H9 (cell line): Measurements from ENCODE around the gene MAGEB6. TPM values are rescaled to one million over a fixed set of nuclear protein-coding genes. Genes with fewer than 3 reads are reported as not detected.

Experiments
- DNase-seq: peaks from one replicate; pipeline ENCODE4 v3.0.0-alpha.2; 2017
- H2AFZ ChIP-seq: one replicate; pipeline ENCODE4 v1.6.1; 2013; ENCODE audit warnings: mild to moderate bottlenecking, low read length, control low read depth, moderate library complexity
- H2AK5ac ChIP-seq: 2 replicates; pipeline ENCODE4 v1.6.1; 2013; ENCODE audit warnings: low read length, control low read depth, mixed read lengths; ENCODE audit not compliant: insufficient read length
- H2BK120ac ChIP-seq: one replicate; pipeline ENCODE4 v1.6.1; 2013; ENCODE audit warnings: low read depth, mild to moderate bottlenecking, low read length, control low read depth, inconsistent platforms; ENCODE audit not compliant: poor library complexity, severe bottlenecking
- H2BK12ac ChIP-seq: 2 replicates; pipeline ENCODE4 v1.6.1; 2013; ENCODE audit warnings: low read length, control low read depth, mixed read lengths, low read depth; ENCODE audit not compliant: insufficient read length
- H2BK15ac ChIP-seq: 2 replicates; pipeline ENCODE4 v1.6.1; 2013; ENCODE audit warnings: low read depth, low read length, control low read depth
- H2BK20ac ChIP-seq: one replicate; pipeline ENCODE4 v1.6.1; 2013; ENCODE audit warnings: low read depth, mild to moderate bottlenecking, low read length, control low read depth, inconsistent platforms; ENCODE audit not compliant: poor library complexity, severe bottlenecking
- H2BK5ac ChIP-seq: 2 replicates; pipeline ENCODE4 v1.6.1; 2013; ENCODE audit warnings: low read length, control low read depth, mixed read lengths; ENCODE audit not compliant: insufficient read length
- H3K14ac ChIP-seq: 2 replicates; pipeline ENCODE4 v1.6.1; 2013; ENCODE audit warnings: low read length, control low read depth; ENCODE audit not compliant: insufficient read depth
- H3K18ac ChIP-seq: 2 replicates; pipeline ENCODE4 v1.6.1; 2013; ENCODE audit warnings: low read depth, mild to moderate bottlenecking, mixed read lengths, low read length, control low read depth; ENCODE audit not compliant: insufficient read length
- H3K23ac ChIP-seq: 2 replicates; pipeline ENCODE4 v1.6.1; 2013; ENCODE audit warnings: low read length, control low read depth, mixed read lengths, low read depth; ENCODE audit not compliant: insufficient read length
- H3K23me2 ChIP-seq: 2 replicates; pipeline ENCODE4 v1.6.1; 2013; ENCODE audit warnings: low read depth, mild to moderate bottlenecking, mixed read lengths, low read length, control low read depth; ENCODE audit not compliant: insufficient read length, poor library complexity, severe bottlenecking
- H3K27ac ChIP-seq: 2 replicates; pipeline ENCODE4 v1.5.1; 2013; ENCODE audit warnings: low read length, control low read depth, mixed read lengths, low read depth; ENCODE audit not compliant: insufficient read length
- H3K27me3 ChIP-seq: 2 replicates; pipeline ENCODE4 v1.6.1; 2013; ENCODE audit warnings: low read length, control low read depth, inconsistent platforms; ENCODE audit not compliant: insufficient read depth
- H3K4ac ChIP-seq: 2 replicates; pipeline ENCODE4 v1.6.1; 2013; ENCODE audit warnings: low read depth, mild to moderate bottlenecking, control low read depth, inconsistent platforms, low read length, moderate library complexity
- H3K4me1 ChIP-seq: 2 replicates; pipeline ENCODE4 v1.6.1; 2013; ENCODE audit warnings: low read length, control low read depth, inconsistent platforms; ENCODE audit not compliant: insufficient read depth
- H3K4me2 ChIP-seq: 2 replicates; pipeline ENCODE4 v1.6.1; 2013; ENCODE audit warnings: low read length, control low read depth, mixed read lengths; ENCODE audit not compliant: insufficient read length, insufficient read depth
- H3K56ac ChIP-seq: 2 replicates; pipeline ENCODE4 v1.6.1; 2013; ENCODE audit warnings: low read depth, mild to moderate bottlenecking, mixed read lengths, low read length, control low read depth; ENCODE audit not compliant: insufficient read length
- H3K79me1 ChIP-seq: 2 replicates; pipeline ENCODE4 v1.6.1; 2013; ENCODE audit warnings: low read depth, mild to moderate bottlenecking, moderate library complexity, low read length, control low read depth, inconsistent platforms; ENCODE audit not compliant: insufficient read depth, poor library complexity, severe bottlenecking
- H3K79me2 ChIP-seq: 2 replicates; pipeline ENCODE4 v1.6.1; 2013; ENCODE audit warnings: low read length, control low read depth, inconsistent platforms; ENCODE audit not compliant: insufficient read depth
- H3K9ac ChIP-seq: 2 replicates; pipeline ENCODE4 v1.6.1; 2013; ENCODE audit warnings: low read length, control low read depth, mixed read lengths; ENCODE audit not compliant: insufficient read length; ENCODE audit errors: extremely low read depth
- H3K9me3 ChIP-seq: one replicate; pipeline ENCODE4 v1.6.1; 2013; ENCODE audit warnings: low read depth, low read length, inconsistent platforms; ENCODE audit not compliant: control insufficient read depth
- H3T11ph ChIP-seq: one replicate; pipeline ENCODE4 v1.6.1; 2013; ENCODE audit warnings: mild to moderate bottlenecking, low read length, control low read depth, inconsistent platforms
- H4K20me1 ChIP-seq: one replicate; pipeline ENCODE4 v1.6.1; 2013; ENCODE audit not compliant: control insufficient read depth, insufficient read length, insufficient read depth
- H4K5ac ChIP-seq: 2 replicates; pipeline ENCODE4 v1.6.1; 2013; ENCODE audit warnings: low read depth, mild to moderate bottlenecking, mixed read lengths, low read length, control low read depth; ENCODE audit not compliant: insufficient read length
- H4K8ac ChIP-seq: replicated peaks from 2 replicates; pipeline ENCODE4 v1.6.1; 2013; ENCODE audit warnings: low read length, control low read depth, mixed read lengths, low read depth; ENCODE audit not compliant: insufficient read length
- H4K91ac ChIP-seq: 2 replicates; pipeline ENCODE4 v1.6.1; 2013; ENCODE audit warnings: low read depth, mild to moderate bottlenecking, moderate library complexity, mixed read lengths, low read length, control low read depth; ENCODE audit not compliant: insufficient read length
- H3K27ac Mint-ChIP-seq, 3 experiments: 2 replicates in 2 of 3; 3 replicates in 1 of 3; pipeline ENCODE4 v1.8.0; 2020 to 2021; ENCODE audit warnings: mixed read lengths in 3 of 3, mild to moderate bottlenecking in 1 of 3, moderate library complexity in 1 of 3
- H3K27me3 Mint-ChIP-seq: 2 replicates; pipeline ENCODE4 v1.8.0; 2021; ENCODE audit warnings: low read depth, mild to moderate bottlenecking, moderate library complexity, mixed read lengths
- H3K36me3 Mint-ChIP-seq, 3 experiments: 2 replicates in 2 of 3; 3 replicates in 1 of 3; pipeline ENCODE4 v1.8.0; 2020 to 2021; ENCODE audit warnings: low read depth in 3 of 3, mixed read lengths in 3 of 3; ENCODE audit not compliant: insufficient read depth in 1 of 3
- H3K4me1 Mint-ChIP-seq, 2 experiments: 2 replicates each; pipeline ENCODE4 v1.8.0; 2020; ENCODE audit warnings: mixed read lengths in 2 of 2
- H3K4me3 Mint-ChIP-seq, 2 experiments: 2 replicates in 1 of 2; 3 replicates in 1 of 2; pipeline ENCODE4 v1.8.0; 2020 to 2021; ENCODE audit warnings: mild to moderate bottlenecking in 2 of 2, mixed read lengths in 2 of 2, moderate library complexity in 1 of 2
- H3K9me3 Mint-ChIP-seq, 2 experiments: 2 replicates in 1 of 2; 3 replicates in 1 of 2; pipeline ENCODE4 v1.8.0; 2020; ENCODE audit warnings: mild to moderate bottlenecking in 2 of 2, mixed read lengths in 2 of 2, moderate library complexity in 1 of 2
- WGBS: extraction: QIAGEN DNeasy Blood & Tissue Kit; methylation state at CpG from one replicate; pipeline ENCODE4 v1.1.7; 2013; ENCODE audit warnings: missing lambda C conversion rate, low lambda C conversion rate, mixed read lengths; ENCODE audit not compliant: insufficient read length; ENCODE audit errors: extremely low coverage; 5-methylcytosine and 5-hydroxymethylcytosine counted together
- total RNA-seq: library from RNA; stranded (reverse); gene quantifications from 2 replicates; pipeline ENCODE4 v1.2.1, GENCODE V29; 2021
- TF ChIP-seq, protein P1 (sequence below): fragments of 200-600 bp; sonication (generic); conservative IDR thresholded peaks from 3 replicates; pipeline ENCODE4 v1.8.0; 2021; ENCODE audit warnings: antibody characterized with exemption, mild to moderate bottlenecking

The MAGEB6 gene
- total RNA-seq, 1 experiment from 2014 or later = not detected

- Histone ChIP-seq H3K56ac (no peak overlapping the region), H3K79me2 (no peaks in the 10 kb centered on the region), H3K9me3 (peaks cover 7% of the 10 kb centered on the region), H3K4me2 (no peak overlapping the region), H4K8ac (no peak overlapping the region), H2BK120ac (no peak overlapping the region), H2AFZ (no peak overlapping the region), H4K91ac (no peak overlapping the region), H2AK5ac (no peak overlapping the region), H3K79me1 (no peaks in the 10 kb centered on the region), H3K4ac (no peak overlapping the region), H3K27me3 (no peaks in the 10 kb centered on the region), H3K9ac (no peak overlapping the region), H3K23me2 (no peaks in the 10 kb centered on the region), H4K20me1 (no peaks in the 10 kb centered on the region), H3T11ph (no peak overlapping the region), H3K27ac (no peak overlapping the region), H2BK15ac (no peak overlapping the region), H3K23ac (no peak overlapping the region), H2BK5ac (no peak overlapping the region), H3K14ac (no peak overlapping the region), H3K4me1 (no peaks in the 10 kb centered on the region), H2BK12ac (no peak overlapping the region), H3K18ac (no peak overlapping the region), H4K5ac (no peak overlapping the region), H2BK20ac (no peak overlapping the region)
- Mint-ChIP-seq H3K4me3 (no peak overlapping the region), H3K4me1 (no peaks in the 10 kb centered on the region), H3K36me3 (peaks cover under 1 to 4% (median 3%) of the 10 kb centered on the region in 3 experiments; a peak in 4 of 7 replicates), H3K27me3 (no peaks in the 10 kb centered on the region), H3K27ac (no peak overlapping the region), H3K9me3 (peaks cover 58 to 70% of the 10 kb centered on the region in 2 experiments)
- TF ChIP-seq, protein P1, sequence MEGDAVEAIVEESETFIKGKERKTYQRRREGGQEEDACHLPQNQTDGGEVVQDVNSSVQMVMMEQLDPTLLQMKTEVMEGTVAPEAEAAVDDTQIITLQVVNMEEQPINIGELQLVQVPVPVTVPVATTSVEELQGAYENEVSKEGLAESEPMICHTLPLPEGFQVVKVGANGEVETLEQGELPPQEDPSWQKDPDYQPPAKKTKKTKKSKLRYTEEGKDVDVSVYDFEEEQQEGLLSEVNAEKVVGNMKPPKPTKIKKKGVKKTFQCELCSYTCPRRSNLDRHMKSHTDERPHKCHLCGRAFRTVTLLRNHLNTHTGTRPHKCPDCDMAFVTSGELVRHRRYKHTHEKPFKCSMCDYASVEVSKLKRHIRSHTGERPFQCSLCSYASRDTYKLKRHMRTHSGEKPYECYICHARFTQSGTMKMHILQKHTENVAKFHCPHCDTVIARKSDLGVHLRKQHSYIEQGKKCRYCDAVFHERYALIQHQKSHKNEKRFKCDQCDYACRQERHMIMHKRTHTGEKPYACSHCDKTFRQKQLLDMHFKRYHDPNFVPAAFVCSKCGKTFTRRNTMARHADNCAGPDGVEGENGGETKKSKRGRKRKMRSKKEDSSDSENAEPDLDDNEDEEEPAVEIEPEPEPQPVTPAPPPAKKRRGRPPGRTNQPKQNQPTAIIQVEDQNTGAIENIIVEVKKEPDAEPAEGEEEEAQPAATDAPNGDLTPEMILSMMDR = no peak
- DNase-seq = no peak
- WGBS = no CpG with 5 or more reads among the region's 3 CpGs
Measured at GRCh38 chrX:26208012-26208411, 15.8 kb downstream of the MAGEB6 start.
